Hepatocyte (in vitro differentiated cells): ENCODE measurements around the gene PIK3R5.

Source experiments
- EZH2 ChIP-seq: fragments of 200-600 bp; sonication (generic); IDR thresholded peaks from 2 replicates; pipeline ENCODE4 v1.6.1; 2016; ENCODE audit warnings: antibody characterized with exemption, mild to moderate bottlenecking, borderline replicate concordance
- EZH2phosphoT487 ChIP-seq: fragments of 200-600 bp; sonication (generic); IDR thresholded peaks from one replicate; pipeline ENCODE4 v1.6.1; 2018; ENCODE audit warnings: antibody characterized with exemption, mild to moderate bottlenecking, low read depth, moderate library complexity; ENCODE audit not compliant: unreplicated experiment, severe bottlenecking
- TF ChIP-seq, protein P1 (sequence below): fragments of 200-600 bp; sonication (generic); IDR thresholded peaks from 2 replicates; pipeline ENCODE4 v1.5.1; 2016; ENCODE audit warnings: antibody characterized with exemption, mild to moderate bottlenecking; ENCODE audit not compliant: poor library complexity

DNA sequence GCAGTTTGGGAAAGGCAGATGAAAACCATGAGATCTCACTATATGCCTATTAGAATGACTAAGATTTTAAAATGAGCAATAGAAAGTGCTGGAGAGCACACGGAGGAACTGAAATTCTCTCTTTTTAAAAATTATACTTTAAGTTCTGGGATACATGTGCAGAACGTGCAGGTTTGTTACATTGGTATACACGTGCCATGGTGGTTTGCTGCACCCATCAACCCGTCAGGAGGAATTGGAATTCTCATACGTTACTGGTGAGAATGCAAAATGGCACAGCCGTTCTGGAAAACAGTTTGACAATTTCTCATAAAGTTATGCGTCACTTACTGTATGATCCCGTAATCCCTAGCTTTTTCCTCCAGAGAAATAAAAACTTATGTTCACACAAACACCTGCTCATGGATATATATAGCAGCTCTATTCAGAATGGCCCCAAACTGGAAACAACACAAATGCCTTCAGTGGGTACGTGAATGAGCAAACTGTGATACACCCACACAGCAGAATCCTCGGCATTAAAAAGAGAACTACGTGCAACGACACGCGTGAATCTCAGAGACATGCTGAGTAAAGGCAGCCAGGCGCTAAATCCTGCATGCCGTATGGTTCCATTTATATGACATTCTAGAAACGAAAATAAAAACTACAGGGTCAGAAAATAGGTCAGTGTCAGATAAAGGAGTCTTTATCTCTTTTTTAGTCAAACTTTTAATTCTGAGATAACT is 109.9 kb downstream of the PIK3R5 start:
- TF ChIP-seq, protein P1, sequence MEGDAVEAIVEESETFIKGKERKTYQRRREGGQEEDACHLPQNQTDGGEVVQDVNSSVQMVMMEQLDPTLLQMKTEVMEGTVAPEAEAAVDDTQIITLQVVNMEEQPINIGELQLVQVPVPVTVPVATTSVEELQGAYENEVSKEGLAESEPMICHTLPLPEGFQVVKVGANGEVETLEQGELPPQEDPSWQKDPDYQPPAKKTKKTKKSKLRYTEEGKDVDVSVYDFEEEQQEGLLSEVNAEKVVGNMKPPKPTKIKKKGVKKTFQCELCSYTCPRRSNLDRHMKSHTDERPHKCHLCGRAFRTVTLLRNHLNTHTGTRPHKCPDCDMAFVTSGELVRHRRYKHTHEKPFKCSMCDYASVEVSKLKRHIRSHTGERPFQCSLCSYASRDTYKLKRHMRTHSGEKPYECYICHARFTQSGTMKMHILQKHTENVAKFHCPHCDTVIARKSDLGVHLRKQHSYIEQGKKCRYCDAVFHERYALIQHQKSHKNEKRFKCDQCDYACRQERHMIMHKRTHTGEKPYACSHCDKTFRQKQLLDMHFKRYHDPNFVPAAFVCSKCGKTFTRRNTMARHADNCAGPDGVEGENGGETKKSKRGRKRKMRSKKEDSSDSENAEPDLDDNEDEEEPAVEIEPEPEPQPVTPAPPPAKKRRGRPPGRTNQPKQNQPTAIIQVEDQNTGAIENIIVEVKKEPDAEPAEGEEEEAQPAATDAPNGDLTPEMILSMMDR = no peak
- TF ChIP-seq EZH2phosphoT487 (no peak), EZH2 (no peak)
